GM12878 (cell line): ENCODE measurements around the gene CCDC15. TPM values are rescaled to one million over a fixed set of nuclear protein-coding genes. Genes with fewer than 3 reads are reported as not detected.

ENCODE experiments used
- ATAC-seq: fragments of 200-7000 bp; cut with Tn5 transposase; 3 replicates; pipeline ENCODE4 v1.9.1; 2020; ENCODE audit warnings: mild to moderate bottlenecking, moderate library complexity
- BruUV-seq: library from RNA; stranded (reverse); fragments of 400-500 nt; replicated peaks from 2 replicates; lab custom pipeline; 2021; lab: Mats Ljungman, UMichigan
- CTCF ChIA-PET: fragments of 300-600 bp; sonication (Branson Sonifier 250); formaldehyde crosslinking; extraction: SDS; loops from one replicate; lab custom pipeline; 2021; ENCODE audit warnings: inconsistent platforms; lab: Yijun Ruan, JAX
- POLR2A ChIA-PET: fragments of 350-600 bp; formaldehyde crosslinking; extraction: SDS; loops from one replicate; lab custom pipeline; 2021; ENCODE audit warnings: inconsistent platforms; lab: Charles Lee
- RAD21 ChIA-PET: fragments of 300-600 bp; sonication (Branson Sonifier 250); formaldehyde crosslinking; loops from one replicate; lab custom pipeline; 2023; ENCODE audit warnings: antibody characterized with exemption; ENCODE audit not compliant: unreplicated experiment; lab: Charles Lee
- SMC1A ChIA-PET: fragments of 300-600 bp; sonication (Branson Sonifier 250); formaldehyde crosslinking; loops from one replicate; lab custom pipeline; 2023; ENCODE audit not compliant: unreplicated experiment, uncharacterized antibody; lab: Charles Lee
- DNase-seq: peaks from one replicate; pipeline ENCODE4 v3.0.0-alpha.2; 2011; ENCODE audit warnings: low read depth, low spot score
- FAIRE-seq: peaks from 3 replicates; lab custom pipeline; 2011; peaks lifted over from hg19 to GRCh38; lab: Jason Lieb, UNC
- H2AFZ ChIP-seq: 2 replicates; pipeline ENCODE4 v1.6.0; 2011; ENCODE audit warnings: low read depth, low read length, control low read depth; ENCODE audit not compliant: control insufficient read depth
- H3K27ac ChIP-seq: 2 replicates; pipeline ENCODE4 v1.5.1; 2011; ENCODE audit warnings: control low read depth; ENCODE audit not compliant: control insufficient read depth, insufficient read depth
- H3K27me3 ChIP-seq, 2 experiments: replicated peaks in 1 of 2; 2 replicates each; pipeline versions ENCODE4 v1.6.0 to v1.6.1; 2011; ENCODE audit warnings: low read length in 1 of 2; ENCODE audit not compliant: control insufficient read depth in 2 of 2, insufficient read depth in 2 of 2
- H3K36me3 ChIP-seq, 2 experiments: 2 replicates each; pipeline ENCODE4 v1.5.1; 2011; ENCODE audit warnings: low read length in 1 of 2; ENCODE audit not compliant: control insufficient read depth in 2 of 2, insufficient read depth in 2 of 2
- H3K4me1 ChIP-seq: 2 replicates; pipeline ENCODE4 v1.6.1; 2011; ENCODE audit warnings: mild to moderate bottlenecking, low read length, moderate library complexity, mixed read lengths; ENCODE audit not compliant: control insufficient read depth, insufficient read depth
- H3K4me2 ChIP-seq: 2 replicates; pipeline ENCODE4 v1.6.0; 2011; ENCODE audit warnings: control low read depth; ENCODE audit not compliant: control insufficient read depth, insufficient read depth
- H3K4me3 ChIP-seq: fragments of 200-600 bp; sonication (generic); 2 replicates; pipeline ENCODE4 v1.5.1; 2016
- H3K79me2 ChIP-seq: 2 replicates; pipeline ENCODE4 v1.6.0; 2011; ENCODE audit warnings: low read length; ENCODE audit not compliant: control insufficient read depth, insufficient read depth
- H3K9ac ChIP-seq: 2 replicates; pipeline ENCODE4 v1.8.0; 2011; ENCODE audit warnings: low read length, control low read depth, mixed read lengths; ENCODE audit not compliant: control insufficient read depth, insufficient read depth
- H3K9me3 ChIP-seq: replicated peaks from 3 replicates; pipeline ENCODE4 v1.5.1; 2011; ENCODE audit warnings: mild to moderate bottlenecking, low read length; ENCODE audit not compliant: control insufficient read depth, insufficient read depth
- H4K20me1 ChIP-seq: 2 replicates; pipeline ENCODE4 v1.6.0; 2011; ENCODE audit not compliant: control insufficient read depth, insufficient read depth
- BCL11A ChIP-seq: IDR thresholded peaks from 2 replicates; pipeline ENCODE4 v1.6.1; 2011; ENCODE audit warnings: low read depth, low read length
- MTA3 ChIP-seq: IDR thresholded peaks from 2 replicates; pipeline ENCODE4 v1.6.1; 2012; ENCODE audit warnings: low read length, inconsistent platforms, borderline replicate concordance
- RFX5 ChIP-seq: IDR thresholded peaks from 2 replicates; pipeline ENCODE4 v1.6.1; 2011; ENCODE audit warnings: low read depth, low read length, improper control_type of control experiment
- SMARCA5 ChIP-seq: fragments of 450-650 bp; IDR thresholded peaks from 2 replicates; pipeline ENCODE4 v1.6.1; 2017; ENCODE audit warnings: mild to moderate bottlenecking
- TCF7 ChIP-seq: IDR thresholded peaks from 2 replicates; pipeline ENCODE4 v1.6.1; 2014; ENCODE audit warnings: antibody characterized with exemption, borderline replicate concordance
- ZNF384 ChIP-seq: IDR thresholded peaks from 2 replicates; pipeline ENCODE4 v1.6.1; 2012; ENCODE audit warnings: low read depth, mild to moderate bottlenecking, low read length, improper control_type of control experiment, borderline replicate concordance
- ZZZ3 ChIP-seq: IDR thresholded peaks from 2 replicates; pipeline ENCODE4 v1.6.1; 2011; ENCODE audit warnings: low read depth; ENCODE audit not compliant: control insufficient read depth, insufficient read length
- WGBS: methylation state at CpG from one replicate; pipeline ENCODE4 v1.1.6; 2016; ENCODE audit warnings: low lambda C conversion rate; ENCODE audit not compliant: insufficient replicate concordance, insufficient coverage; ENCODE audit errors: missing lambda C conversion rate; 5-methylcytosine and 5-hydroxymethylcytosine counted together
- in situ Hi-C: fragments of 300-500 bp; cut with MboI; formaldehyde crosslinking; loops from 9 replicates; pipeline ENCODE4 v1.14.3; 2018; ENCODE audit warnings: mixed read lengths
- intact Hi-C: fragments of 100-400 bp; cut with micrococcal nuclease; formaldehyde crosslinking; loops from one replicate; pipeline ENCODE4 v1.14.2; 2022; ENCODE audit not compliant: unreplicated experiment
- polyA plus RNA-seq, 11 experiments: library from polyadenylated mRNA; depleted of rRNA in 4 of 11; unstranded in 6 of 11; stranded (reverse) in 5 of 11; fragments of >200 nt; fragmentation: Nextera tagmentation in 4 of 11; fragmentation: Illumina TruSeq in 1 of 11; extraction: Ambion mirVana in 4 of 11; extraction: Trizol in 1 of 11; gene quantifications; 1 replicate in 1 of 11; 2 replicates in 10 of 11; pipeline versions ENCODE4 v1.2.1 to v1.2.3, GENCODE V29; 2011 to 2016; ENCODE audit warnings: inconsistent platforms in 2 of 11, missing spikeins in 2 of 11, low read depth in 1 of 11
- total RNA-seq, 4 experiments: library from RNA; depleted of rRNA in 3 of 4; stranded (reverse); fragments of >200 nt in 3 of 4; fragmentation: Illumina TruSeq in 1 of 4; extraction: Trizol in 1 of 4; gene quantifications; 2 replicates each; pipeline versions ENCODE4 v1.2.1 to v1.2.3, GENCODE V29; 2013 to 2021
- TF ChIP-seq, protein P1 (sequence below): fragments of 450-650 bp; IDR thresholded peaks from 2 replicates; pipeline ENCODE4 v1.6.1; 2017; ENCODE audit warnings: mild to moderate bottlenecking, moderate library complexity
- TF ChIP-seq, protein P2 (sequence below): IDR thresholded peaks from 2 replicates; pipeline ENCODE4 v1.6.1; 2012; ENCODE audit warnings: low read depth, low read length, improper control_type of control experiment

The CCDC15 gene
- total and polyA plus RNA-seq, 10 of the 15 experiments (the other 5 are each of a cell fraction or from before 2014, with no cell fraction given), result 2.0 to 5.3 (median 3.3) TPM

DNA sequence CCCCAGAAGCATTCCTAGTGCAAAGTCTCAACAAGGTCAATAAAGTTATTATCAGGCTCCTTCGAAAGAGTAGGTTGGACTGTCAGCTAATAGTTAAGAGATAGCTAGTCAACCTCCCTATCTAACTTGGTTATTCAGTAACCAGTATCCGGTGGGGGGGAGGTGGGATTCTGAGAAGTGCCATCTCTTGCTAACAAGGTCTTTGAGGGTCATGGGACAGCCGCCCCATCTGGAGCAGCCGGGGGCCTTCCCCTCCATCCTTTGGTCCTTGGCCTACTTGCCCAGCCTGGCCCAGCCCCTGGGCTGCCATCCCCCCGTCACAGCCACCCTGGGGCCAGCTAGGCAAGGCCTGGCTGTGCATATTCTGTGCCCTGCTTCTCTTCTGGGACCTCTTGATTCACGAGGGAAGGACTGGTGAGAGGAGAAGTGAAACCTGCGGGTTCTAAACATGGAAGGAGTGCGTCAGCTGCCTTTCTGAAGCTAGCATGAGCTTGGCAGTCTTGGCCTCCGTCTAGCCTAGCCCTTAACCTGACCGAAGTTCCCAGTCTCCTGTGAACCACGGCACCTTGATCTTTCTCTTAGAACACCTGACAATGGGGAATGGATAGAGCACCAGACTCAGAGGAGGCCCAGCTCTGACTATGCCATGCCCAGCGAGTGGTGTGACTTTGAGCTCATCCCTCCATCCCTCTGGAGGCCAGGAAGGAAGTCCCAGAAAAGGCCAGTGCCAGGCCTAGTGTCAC is 118.4 kb downstream of the CCDC15 start (continued):
- TF ChIP-seq MTA3 (no peak; the same call in 1 of the 2 replicates), BCL11A (peak; percentile 94)
- TF ChIP-seq, protein P1, sequence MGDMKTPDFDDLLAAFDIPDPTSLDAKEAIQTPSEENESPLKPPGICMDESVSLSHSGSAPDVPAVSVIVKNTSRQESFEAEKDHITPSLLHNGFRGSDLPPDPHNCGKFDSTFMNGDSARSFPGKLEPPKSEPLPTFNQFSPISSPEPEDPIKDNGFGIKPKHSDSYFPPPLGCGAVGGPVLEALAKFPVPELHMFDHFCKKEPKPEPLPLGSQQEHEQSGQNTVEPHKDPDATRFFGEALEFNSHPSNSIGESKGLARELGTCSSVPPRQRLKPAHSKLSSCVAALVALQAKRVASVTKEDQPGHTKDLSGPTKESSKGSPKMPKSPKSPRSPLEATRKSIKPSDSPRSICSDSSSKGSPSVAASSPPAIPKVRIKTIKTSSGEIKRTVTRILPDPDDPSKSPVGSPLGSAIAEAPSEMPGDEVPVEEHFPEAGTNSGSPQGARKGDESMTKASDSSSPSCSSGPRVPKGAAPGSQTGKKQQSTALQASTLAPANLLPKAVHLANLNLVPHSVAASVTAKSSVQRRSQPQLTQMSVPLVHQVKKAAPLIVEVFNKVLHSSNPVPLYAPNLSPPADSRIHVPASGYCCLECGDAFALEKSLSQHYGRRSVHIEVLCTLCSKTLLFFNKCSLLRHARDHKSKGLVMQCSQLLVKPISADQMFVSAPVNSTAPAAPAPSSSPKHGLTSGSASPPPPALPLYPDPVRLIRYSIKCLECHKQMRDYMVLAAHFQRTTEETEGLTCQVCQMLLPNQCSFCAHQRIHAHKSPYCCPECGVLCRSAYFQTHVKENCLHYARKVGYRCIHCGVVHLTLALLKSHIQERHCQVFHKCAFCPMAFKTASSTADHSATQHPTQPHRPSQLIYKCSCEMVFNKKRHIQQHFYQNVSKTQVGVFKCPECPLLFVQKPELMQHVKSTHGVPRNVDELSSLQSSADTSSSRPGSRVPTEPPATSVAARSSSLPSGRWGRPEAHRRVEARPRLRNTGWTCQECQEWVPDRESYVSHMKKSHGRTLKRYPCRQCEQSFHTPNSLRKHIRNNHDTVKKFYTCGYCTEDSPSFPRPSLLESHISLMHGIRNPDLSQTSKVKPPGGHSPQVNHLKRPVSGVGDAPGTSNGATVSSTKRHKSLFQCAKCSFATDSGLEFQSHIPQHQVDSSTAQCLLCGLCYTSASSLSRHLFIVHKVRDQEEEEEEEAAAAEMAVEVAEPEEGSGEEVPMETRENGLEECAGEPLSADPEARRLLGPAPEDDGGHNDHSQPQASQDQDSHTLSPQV, result peak; percentile 85

DNA sequence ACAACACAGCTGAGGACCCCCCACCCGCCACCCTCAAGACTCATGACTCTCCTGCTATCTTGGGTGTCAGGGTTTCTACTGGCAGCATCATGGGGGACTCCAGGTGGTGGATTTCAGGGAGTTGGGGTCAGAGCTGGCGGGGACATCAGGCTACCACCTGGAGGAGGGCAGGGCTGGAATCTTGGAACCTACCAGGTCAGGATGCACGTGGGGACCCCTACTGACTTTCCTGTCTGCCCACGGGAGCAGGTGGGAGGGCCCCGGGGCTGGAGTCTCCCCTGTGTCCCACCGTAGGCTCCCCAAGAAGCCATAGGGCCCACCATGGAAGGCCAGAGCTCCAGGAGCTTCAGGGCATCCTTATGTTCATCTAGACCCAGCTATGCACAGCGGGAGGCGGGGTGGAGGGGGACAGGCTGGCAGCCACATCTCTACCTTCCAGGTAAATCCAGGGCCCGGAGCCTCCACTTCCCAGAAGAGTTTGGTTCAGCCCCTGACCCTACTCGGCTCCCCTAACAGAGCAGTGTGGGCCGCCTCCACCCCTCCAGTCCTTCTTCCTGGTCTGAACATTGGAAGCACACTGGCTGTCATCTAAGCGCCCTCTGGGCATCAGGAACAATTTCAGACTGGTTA is 119.1 kb downstream of the CCDC15 start:
- POLR2A ChIA-PET, result interaction anchor here (1.4 to 4.1 kb wide), 5 partner anchors 10 to 119 kb away, joined by 4 to 55 read pairs (median 12); partner anchors contain the start of genes CCDC15, SLC37A2 and TMEM218
- RAD21 ChIA-PET, result interaction anchor here (0.8 to 5.9 kb wide), 15 partner anchors 9 to 404 kb away, joined by 3 to 87 read pairs (median 4); partner anchors contain the start of genes CCDC15, SLC37A2 and TMEM218
- CTCF ChIA-PET, result interaction anchor here (0.8 to 6.6 kb wide), 12 partner anchors 10 to 330 kb away, joined by 3 to 46 read pairs (median 4); partner anchors contain the start of genes CCDC15, SLC37A2 and TMEM218
- FAIRE-seq (no peak), DNase-seq (no peak), ATAC-seq (no peak)
- Histone ChIP-seq H2AFZ (peak overlapping the region; percentile 61; the same call in 1 of the 2 replicates), H3K9ac (peak overlapping the region; percentile 11; the same call in 1 of the 2 replicates), H3K4me2 (peak overlapping the region; percentile 52), H3K9me3 (no peaks in the 10 kb centered on the region), H3K27me3 (no peaks in the 10 kb centered on the region), H3K79me2 (no peaks in the 10 kb centered on the region), H3K27ac (peak overlapping the region; percentile 85), H3K4me3 (no peak overlapping the region), H4K20me1 (no peaks in the 10 kb centered on the region), H3K36me3 (no peaks in the 10 kb centered on the region), H3K4me1 (peaks cover 43% of the 10 kb centered on the region)
- SMC1A ChIA-PET, result interaction anchor here (0.6 to 5.0 kb wide), 12 partner anchors 9 to 153 kb away, joined by 3 to 57 read pairs (median 4); partner anchors contain the start of genes CCDC15, SLC37A2 and TMEM218
- BruUV-seq, result TSS peak; percentile 44
- 78% methylated on average over 12 of the region's 12 CpGs for WGBS
- TF ChIP-seq SMARCA5, result peak; percentile 2; the same call in 1 of the 2 replicates
- TF ChIP-seq RFX5, result no peak
- TF ChIP-seq ZNF384, result no peak
- TF ChIP-seq ZZZ3, result no peak
- TF ChIP-seq, protein P2, sequence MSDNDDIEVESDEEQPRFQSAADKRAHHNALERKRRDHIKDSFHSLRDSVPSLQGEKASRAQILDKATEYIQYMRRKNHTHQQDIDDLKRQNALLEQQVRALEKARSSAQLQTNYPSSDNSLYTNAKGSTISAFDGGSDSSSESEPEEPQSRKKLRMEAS, result no peak
- TF ChIP-seq TCF7, result no peak
- intact Hi-C loops (loop anchor here (1.0 to 2.0 kb wide), 3 partner anchors 10 to 118 kb away; partner anchors contain the start of genes CCDC15, SLC37A2 and TMEM218), in situ Hi-C loops (no loop called here)
